Osteocyte (in vitro differentiated cells): ENCODE measurements around the gene NR2F2. TPM values are rescaled to one million over a fixed set of nuclear protein-coding genes. Genes with fewer than 3 reads are reported as not detected.
A peak's percentile ranks its signal among the peaks of the same experiment; 100 is the strongest.

Experiments
- DNase-seq: peaks from one replicate; pipeline ENCODE4 v3.0.0; 2021; ENCODE audit warnings: mixed read lengths; ENCODE audit not compliant: unreplicated experiment; ENCODE audit errors: extremely low spot score
- H3K27ac Mint-ChIP-seq: one replicate; pipeline ENCODE4 v1.8.0; 2021; ENCODE audit warnings: mild to moderate bottlenecking, mixed read lengths; ENCODE audit not compliant: unreplicated experiment
- H3K27me3 Mint-ChIP-seq: one replicate; pipeline ENCODE4 v1.8.0; 2021; ENCODE audit warnings: mixed read lengths; ENCODE audit not compliant: unreplicated experiment
- H3K36me3 Mint-ChIP-seq: one replicate; pipeline ENCODE4 v1.8.0; 2021; ENCODE audit warnings: mixed read lengths; ENCODE audit not compliant: unreplicated experiment
- H3K4me1 Mint-ChIP-seq: one replicate; pipeline ENCODE4 v1.8.0; 2021; ENCODE audit warnings: mixed read lengths; ENCODE audit not compliant: unreplicated experiment
- H3K4me3 Mint-ChIP-seq: one replicate; pipeline ENCODE4 v1.8.0; 2021; ENCODE audit warnings: mild to moderate bottlenecking, moderate library complexity, mixed read lengths; ENCODE audit not compliant: unreplicated experiment
- H3K9me3 Mint-ChIP-seq: one replicate; pipeline ENCODE4 v1.8.0; 2021; ENCODE audit warnings: mixed read lengths; ENCODE audit not compliant: unreplicated experiment
- total RNA-seq: library from RNA; stranded (reverse); gene quantifications from 2 replicates; pipeline ENCODE4 v1.2.1, GENCODE V29; 2021
- TF ChIP-seq, protein P1 (sequence below): fragments of 200-600 bp; sonication (generic); IDR thresholded peaks from 2 replicates; pipeline ENCODE4 v1.5.0; 2021; ENCODE audit warnings: antibody characterized with exemption, mild to moderate bottlenecking, moderate library complexity

Gene NR2F2
- total RNA-seq, 1 donor from 2014 or later: 286 TPM

DNA sequence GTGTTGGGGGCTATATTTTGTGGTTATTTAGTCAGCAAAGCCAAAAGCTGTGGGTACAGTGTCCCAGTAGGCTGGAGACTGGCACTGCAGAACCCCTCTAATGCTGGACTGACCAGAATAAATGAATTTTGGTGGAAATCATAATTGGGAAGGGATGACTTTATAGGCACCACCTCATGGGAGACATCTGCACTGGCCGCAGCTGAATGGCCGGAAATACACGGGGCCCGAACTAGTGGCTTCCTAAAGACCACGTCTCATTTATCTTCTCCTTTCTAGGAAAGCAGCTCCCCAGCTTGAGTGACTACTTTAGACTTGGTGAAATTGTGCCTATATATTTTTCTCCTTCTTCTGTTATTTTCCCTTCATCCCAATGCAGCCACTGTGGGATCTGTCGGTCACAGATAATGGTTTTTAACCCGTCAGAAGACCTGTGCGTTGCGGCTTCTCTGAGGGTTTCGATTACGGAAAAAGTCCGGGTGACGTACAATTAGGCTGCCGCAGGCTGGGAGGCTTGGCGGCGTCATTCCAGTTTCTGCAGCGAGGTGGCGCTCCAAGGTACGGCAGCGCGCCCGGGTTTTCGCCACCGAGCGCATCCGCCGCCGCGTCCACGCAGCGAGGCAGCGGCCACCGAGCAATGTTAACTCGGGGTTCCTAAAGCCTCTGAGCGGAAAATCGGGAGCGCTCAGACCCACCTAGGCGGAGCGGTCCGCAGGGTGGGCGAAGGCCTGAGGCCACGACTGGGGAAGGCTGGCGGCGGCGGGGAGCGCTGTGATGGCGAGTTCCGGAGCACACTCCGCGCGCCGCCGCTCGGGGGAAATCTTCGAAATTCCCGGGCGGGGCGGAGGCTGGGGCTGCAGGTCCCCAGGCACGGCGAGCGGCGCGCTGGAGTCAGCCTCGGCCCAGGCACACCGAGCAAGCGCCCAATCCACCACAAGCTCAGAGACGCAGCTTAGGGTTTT is 26.3 kb downstream of the NR2F2 start:
- Mint-ChIP-seq H3K9me3 (no peaks in the 10 kb centered on the region), H3K4me1 (peaks cover 54% of the 10 kb centered on the region), H3K36me3 (peaks cover 2% of the 10 kb centered on the region), H3K27me3 (no peaks in the 10 kb centered on the region), H3K27ac (no peak overlapping the region), H3K4me3 (peak overlapping the region; percentile 90)
- DNase-seq: peak; percentile 96
- TF ChIP-seq, protein P1, sequence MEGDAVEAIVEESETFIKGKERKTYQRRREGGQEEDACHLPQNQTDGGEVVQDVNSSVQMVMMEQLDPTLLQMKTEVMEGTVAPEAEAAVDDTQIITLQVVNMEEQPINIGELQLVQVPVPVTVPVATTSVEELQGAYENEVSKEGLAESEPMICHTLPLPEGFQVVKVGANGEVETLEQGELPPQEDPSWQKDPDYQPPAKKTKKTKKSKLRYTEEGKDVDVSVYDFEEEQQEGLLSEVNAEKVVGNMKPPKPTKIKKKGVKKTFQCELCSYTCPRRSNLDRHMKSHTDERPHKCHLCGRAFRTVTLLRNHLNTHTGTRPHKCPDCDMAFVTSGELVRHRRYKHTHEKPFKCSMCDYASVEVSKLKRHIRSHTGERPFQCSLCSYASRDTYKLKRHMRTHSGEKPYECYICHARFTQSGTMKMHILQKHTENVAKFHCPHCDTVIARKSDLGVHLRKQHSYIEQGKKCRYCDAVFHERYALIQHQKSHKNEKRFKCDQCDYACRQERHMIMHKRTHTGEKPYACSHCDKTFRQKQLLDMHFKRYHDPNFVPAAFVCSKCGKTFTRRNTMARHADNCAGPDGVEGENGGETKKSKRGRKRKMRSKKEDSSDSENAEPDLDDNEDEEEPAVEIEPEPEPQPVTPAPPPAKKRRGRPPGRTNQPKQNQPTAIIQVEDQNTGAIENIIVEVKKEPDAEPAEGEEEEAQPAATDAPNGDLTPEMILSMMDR: peak; percentile 99

DNA sequence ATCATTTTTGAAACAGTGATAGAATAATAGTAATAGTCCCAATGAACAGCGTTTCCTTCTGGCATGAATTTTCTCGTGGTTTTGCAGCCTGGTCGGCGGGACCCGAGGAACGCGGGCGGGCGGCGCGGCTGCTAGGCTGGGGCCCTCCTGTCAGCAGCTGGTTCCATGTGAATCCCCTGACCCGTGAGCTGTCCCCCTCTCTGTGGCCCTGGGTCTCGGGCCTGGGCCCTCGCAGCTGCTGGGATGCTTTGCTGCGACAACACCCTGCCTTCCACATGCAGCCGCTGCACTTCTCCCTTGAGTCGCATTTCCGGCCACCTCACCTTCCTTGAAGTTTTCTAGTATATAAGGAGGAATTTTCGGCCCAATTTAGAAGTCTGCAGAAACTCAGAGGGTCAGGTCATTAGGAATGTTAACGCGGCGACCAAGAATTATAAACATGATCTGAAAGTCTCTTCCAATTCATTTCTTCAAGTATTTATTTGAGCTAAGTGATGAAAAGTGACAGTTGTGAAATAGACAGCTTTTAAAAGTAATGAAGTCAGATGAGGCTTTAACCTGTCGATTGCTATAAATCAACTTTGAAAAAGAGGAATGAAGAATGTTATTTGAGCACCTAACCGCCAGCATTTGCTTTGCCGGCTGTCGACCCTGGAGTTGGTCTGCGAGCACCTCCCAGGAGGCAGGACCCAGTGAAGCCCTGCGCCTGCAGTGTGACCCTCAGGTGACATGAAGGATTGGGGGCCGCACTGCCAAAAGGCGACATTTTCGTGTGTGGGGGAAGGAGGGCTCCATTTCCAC is 27.7 kb downstream of the NR2F2 start:
- Mint-ChIP-seq H3K4me1 (peaks cover 52% of the 10 kb centered on the region), H3K9me3 (no peaks in the 10 kb centered on the region), H3K27ac (no peak overlapping the region), H3K27me3 (peaks cover 13% of the 10 kb centered on the region), H3K4me3 (peak overlapping the region; percentile 90), H3K36me3 (peaks cover 6% of the 10 kb centered on the region)
- TF ChIP-seq, protein P1: no peak
- no peak for DNase-seq

DNA sequence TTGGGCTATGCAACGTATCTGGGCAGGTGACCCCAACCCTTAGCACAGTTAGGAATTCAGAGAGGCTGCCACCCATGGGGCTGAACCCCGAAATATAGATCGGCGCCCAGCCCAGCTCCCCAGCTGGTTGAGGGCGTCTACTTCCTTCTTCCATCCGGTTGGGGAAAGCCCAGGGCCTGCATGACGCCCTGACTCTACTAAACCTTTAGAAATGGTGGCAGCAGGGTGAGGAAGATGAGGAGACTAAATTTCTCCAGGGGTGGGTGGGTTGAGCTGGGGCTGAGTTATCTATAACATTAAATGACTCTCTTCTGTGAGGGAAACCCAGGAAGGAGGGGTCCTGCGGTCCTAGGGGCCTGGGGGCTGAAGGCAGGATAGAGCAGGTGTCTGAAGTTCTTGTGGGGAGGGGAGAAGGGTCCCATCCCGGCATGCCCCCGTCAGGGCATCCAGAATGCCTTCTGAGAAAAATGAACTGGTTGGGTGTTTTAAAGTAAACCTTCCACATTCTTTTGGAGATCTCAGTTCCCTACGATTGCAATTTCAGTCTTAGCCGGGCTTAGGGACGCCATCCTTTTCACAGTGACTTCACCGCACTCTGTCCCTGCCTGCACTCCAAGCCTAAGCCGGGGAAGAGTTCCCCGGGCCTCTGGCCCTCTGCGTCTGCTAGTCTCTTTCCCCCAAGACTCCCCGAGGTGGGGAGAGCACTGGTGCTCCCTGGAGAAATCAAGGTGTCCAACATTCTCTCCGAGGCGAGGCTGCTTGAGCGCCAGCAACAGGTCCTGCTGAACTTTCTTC is 28.5 kb downstream of the NR2F2 start:
- no peak for DNase-seq
- Mint-ChIP-seq H3K36me3 (peaks cover 8% of the 10 kb centered on the region), H3K27ac (peak overlapping the region; percentile 27), H3K4me3 (peak overlapping the region; percentile 69), H3K9me3 (no peaks in the 10 kb centered on the region), H3K27me3 (peaks cover 19% of the 10 kb centered on the region), H3K4me1 (peaks cover 46% of the 10 kb centered on the region)
- TF ChIP-seq, protein P1: no peak

DNA sequence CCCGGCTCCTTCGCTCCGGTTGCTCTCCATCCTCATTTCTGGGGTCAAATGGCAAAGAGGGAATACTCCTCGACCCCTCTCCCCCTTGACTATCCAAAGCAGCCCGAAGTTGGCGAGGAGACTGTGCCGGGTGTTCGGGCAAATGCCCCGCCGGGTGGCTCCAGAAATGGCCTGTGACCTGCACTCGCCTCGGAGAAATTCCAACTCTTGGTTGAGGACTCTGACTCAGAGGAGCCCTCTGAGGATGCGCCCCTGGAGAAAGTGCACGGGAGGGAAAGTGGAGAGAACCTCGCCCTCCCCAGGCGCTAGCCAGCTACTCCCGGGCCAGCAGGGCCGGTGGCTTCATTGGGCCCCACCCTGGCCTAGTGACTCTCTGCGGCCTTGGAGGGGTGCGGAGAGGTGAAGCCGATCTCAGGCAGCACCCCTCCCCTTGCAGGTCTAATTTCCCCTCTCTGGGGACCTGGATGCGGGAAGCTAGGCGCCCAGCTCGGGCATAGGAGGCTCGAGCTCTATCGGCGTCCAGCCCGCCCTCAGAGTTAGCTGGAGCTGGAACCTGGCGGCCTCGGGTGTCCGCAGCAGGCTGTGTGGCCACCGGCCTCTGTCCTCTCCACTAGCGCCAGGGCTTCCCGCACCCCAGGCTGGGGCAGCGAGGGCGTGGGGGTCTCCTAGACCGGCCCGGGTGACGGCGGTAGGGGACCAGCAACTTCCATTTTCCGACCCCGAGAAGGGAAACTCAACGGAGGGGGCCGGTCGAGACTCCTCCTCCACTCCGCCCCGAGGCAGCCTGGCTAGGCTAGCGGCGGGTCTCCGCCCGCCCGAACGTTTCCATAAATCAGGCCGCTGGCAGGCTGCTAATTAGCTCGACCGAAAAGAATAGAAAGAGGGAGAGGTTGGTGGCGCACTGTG is 29.4 kb downstream of the NR2F2 start:
- H3K4me1 Mint-ChIP-seq: peaks cover 46% of the 10 kb centered on the region
- H3K9me3 Mint-ChIP-seq: no peaks in the 10 kb centered on the region
- peaks cover 23% of the 10 kb centered on the region for H3K27me3 Mint-ChIP-seq
- no peak for DNase-seq
- peak overlapping the region; percentile 27 for H3K27ac Mint-ChIP-seq
- peaks cover 11% of the 10 kb centered on the region for H3K36me3 Mint-ChIP-seq
- H3K4me3 Mint-ChIP-seq: peak overlapping the region; percentile 69
- TF ChIP-seq, protein P1: no peak
